ENCODE data around the gene MYH15. TPM values are rescaled to one million over a fixed set of nuclear protein-coding genes. Genes with fewer than 3 reads are reported as not detected.
A peak's percentile ranks its signal among the peaks of the same experiment; 100 is the strongest.

The MYH15 gene
- total RNA-seq, 2 donors from 2014 or later: 0.18 to 0.53 TPM

GRCh38 chr3:108346301-108347227 is 163.8 kb downstream of the MYH15 start:
- DNase-seq (ENCODE audit: low spot score in 2 of 2) (no peak), ATAC-seq (no peak)
- H3K36me3 Mint-ChIP-seq: no peaks in the 10 kb centered on the region
- no peak overlapping the region for H3K27ac Mint-ChIP-seq
- H3K9me3 Mint-ChIP-seq: peaks cover 0 to 7% of the 10 kb centered on the region in 2 donors

- no peaks in the 10 kb centered on the region for H3K36me3 Mint-ChIP-seq
- ATAC-seq: no peak
- H3K27ac Mint-ChIP-seq: no peak overlapping the region
- no peak for DNase-seq (ENCODE audit: low spot score in 2 of 2)
- H3K9me3 Mint-ChIP-seq: peaks cover 0 to 7% of the 10 kb centered on the region in 2 donors
These were observed 164.7 kb downstream of the MYH15 start for GRCh38 chr3:108345492-108346205.

GRCh38 chr3:108343491-108343890 is 166.9 kb downstream of the MYH15 start:
- DNase-seq (ENCODE audit: low spot score in 2 of 2) (no peak), ATAC-seq (no peak)
- H3K36me3 Mint-ChIP-seq: no peaks in the 10 kb centered on the region
- no peak overlapping the region for H3K27ac Mint-ChIP-seq
- peaks cover 0 to 7% of the 10 kb centered on the region in 2 donors for H3K9me3 Mint-ChIP-seq

- no peaks in the 10 kb centered on the region for H3K36me3 Mint-ChIP-seq
- H3K27ac Mint-ChIP-seq: no peak overlapping the region
- DNase-seq (ENCODE audit: low spot score in 2 of 2) (peak in 1 of 2 donors; percentile 16), ATAC-seq (peak; percentile 82 to 94)
- H3K9me3 Mint-ChIP-seq: peaks cover 0 to 3% of the 10 kb centered on the region in 2 donors
These were observed 167.4 kb downstream of the MYH15 start for GRCh38 chr3:108342837-108343486.

GRCh38 chr3:108341911-108342310 is 168.5 kb downstream of the MYH15 start:
- DNase-seq (ENCODE audit: low spot score in 2 of 2) (no peak), ATAC-seq (no peak)
- H3K27ac Mint-ChIP-seq: no peak overlapping the region
- no peaks in the 10 kb centered on the region for H3K9me3 Mint-ChIP-seq
- H3K36me3 Mint-ChIP-seq: no peaks in the 10 kb centered on the region

- H3K36me3 Mint-ChIP-seq: no peaks in the 10 kb centered on the region
- ATAC-seq (no peak), DNase-seq (ENCODE audit: low spot score in 2 of 2) (no peak)
- no peak overlapping the region for H3K27ac Mint-ChIP-seq
- H3K9me3 Mint-ChIP-seq: no peaks in the 10 kb centered on the region
These were observed 171.4 kb downstream of the MYH15 start for GRCh38 chr3:108338901-108339545.

- DNase-seq (ENCODE audit: low spot score in 2 of 2) (no peak), ATAC-seq (no peak)
- H3K9me3 Mint-ChIP-seq: no peaks in the 10 kb centered on the region
- H3K27ac Mint-ChIP-seq: no peak overlapping the region
- no peaks in the 10 kb centered on the region for H3K36me3 Mint-ChIP-seq
These were observed 175.7 kb downstream of the MYH15 start for GRCh38 chr3:108334701-108335100.

GRCh38 chr3:108333961-108334360 is 176.4 kb downstream of the MYH15 start:
- no peaks in the 10 kb centered on the region for H3K36me3 Mint-ChIP-seq
- no peak overlapping the region for H3K27ac Mint-ChIP-seq
- ATAC-seq: no peak
- no peak for DNase-seq (ENCODE audit: low spot score in 2 of 2)
- H3K9me3 Mint-ChIP-seq: no peaks in the 10 kb centered on the region

GRCh38 chr3:108331792-108332191 is 178.6 kb downstream of the MYH15 start:
- ATAC-seq: peak in 1 of 2 donors; percentile 49
- Mint-ChIP-seq H3K27ac (no peak overlapping the region), H3K36me3 (peaks cover 0 to 9% of the 10 kb centered on the region in 2 donors), H3K9me3 (peaks cover 4 to 8% of the 10 kb centered on the region in 2 donors)
- DNase-seq (ENCODE audit: low spot score in 2 of 2): no peak

Other genes with a start within 250 kb of the MYH15 start
- gene HHLA2, start 214.0 kb downstream of the MYH15 start, total RNA-seq: 1 to 10 TPM in 1 of 2 donors, under 1 TPM in 1; 0.43 to 1.8 TPM
- 10 to 100 TPM; 48.3 to 53.4 TPM for gene CIP2A, start 78.8 kb upstream of the MYH15 start, total RNA-seq
- gene DZIP3, start 79.1 kb upstream of the MYH15 start, total RNA-seq: 10 to 100 TPM; 13.9 to 20.0 TPM
- not detected for gene RETNLB, start 246.8 kb upstream of the MYH15 start, total RNA-seq

Measured in activated naive CD4-positive, alpha-beta T cell treated with anti-CD3 and anti-CD28 coated beads, Interleukin-2, amount 50 U/mL, for 72 hours (primary cell).